Activated B cell treated with CpG ODN at 0.5 μM for 24 hours (primary cell): ENCODE data around the gene TMEM82. TPM values are rescaled to one million over a fixed set of nuclear protein-coding genes. Genes with fewer than 3 reads are reported as not detected.

Experiments
- ATAC-seq: fragments of 200-7000 bp; cut with Tn5 transposase; one replicate; pipeline ENCODE4 v1.10.0; 2021; ENCODE audit warnings: low read depth, mild to moderate bottlenecking, moderate library complexity
- CTCF ChIA-PET: fragments of 350-600 bp; sonication (Branson Sonifier 250); formaldehyde crosslinking; loops from one replicate; lab custom pipeline; 2021; ENCODE audit warnings: antibody characterized with exemption; lab: Charles Lee
- POLR2A ChIA-PET: fragments of 350-600 bp; sonication (Branson Sonifier 250); formaldehyde crosslinking; loops from one replicate; lab custom pipeline; 2021; ENCODE audit warnings: antibody characterized with exemption; lab: Charles Lee
- DNase-seq: peaks from one replicate; pipeline ENCODE4 v3.0.0; 2022
- H3K27ac Mint-ChIP-seq: one replicate; pipeline ENCODE4 v1.8.0; 2020; ENCODE audit warnings: mixed read lengths
- H3K27me3 Mint-ChIP-seq: one replicate; pipeline ENCODE4 v1.8.0; 2021; ENCODE audit warnings: mixed read lengths
- H3K36me3 Mint-ChIP-seq: one replicate; pipeline ENCODE4 v1.8.0; 2021; ENCODE audit warnings: low read depth, mixed read lengths
- H3K4me1 Mint-ChIP-seq: one replicate; pipeline ENCODE4 v1.8.0; 2021; ENCODE audit warnings: mixed read lengths
- H3K4me3 Mint-ChIP-seq: one replicate; pipeline ENCODE4 v1.8.0; 2020; ENCODE audit warnings: mild to moderate bottlenecking, mixed read lengths
- H3K9me3 Mint-ChIP-seq: one replicate; pipeline ENCODE4 v1.8.0; 2020; ENCODE audit warnings: mixed read lengths
- CTCF ChIP-seq: fragments of 200-600 bp; IDR thresholded peaks from one replicate; pipeline ENCODE4 v1.8.0; 2022; ENCODE audit warnings: antibody characterized with exemption, mild to moderate bottlenecking
- intact Hi-C: fragments of 100-400 bp; cut with micrococcal nuclease; formaldehyde crosslinking; loops from one replicate; pipeline ENCODE4 v1.15.1; 2024
- total RNA-seq: library from RNA; stranded (reverse); gene quantifications from 2 replicates; pipeline ENCODE4 v1.2.3, GENCODE V29; 2022

The TMEM82 gene
- total RNA-seq, 1 donor from 2014 or later, result not detected

DNA sequence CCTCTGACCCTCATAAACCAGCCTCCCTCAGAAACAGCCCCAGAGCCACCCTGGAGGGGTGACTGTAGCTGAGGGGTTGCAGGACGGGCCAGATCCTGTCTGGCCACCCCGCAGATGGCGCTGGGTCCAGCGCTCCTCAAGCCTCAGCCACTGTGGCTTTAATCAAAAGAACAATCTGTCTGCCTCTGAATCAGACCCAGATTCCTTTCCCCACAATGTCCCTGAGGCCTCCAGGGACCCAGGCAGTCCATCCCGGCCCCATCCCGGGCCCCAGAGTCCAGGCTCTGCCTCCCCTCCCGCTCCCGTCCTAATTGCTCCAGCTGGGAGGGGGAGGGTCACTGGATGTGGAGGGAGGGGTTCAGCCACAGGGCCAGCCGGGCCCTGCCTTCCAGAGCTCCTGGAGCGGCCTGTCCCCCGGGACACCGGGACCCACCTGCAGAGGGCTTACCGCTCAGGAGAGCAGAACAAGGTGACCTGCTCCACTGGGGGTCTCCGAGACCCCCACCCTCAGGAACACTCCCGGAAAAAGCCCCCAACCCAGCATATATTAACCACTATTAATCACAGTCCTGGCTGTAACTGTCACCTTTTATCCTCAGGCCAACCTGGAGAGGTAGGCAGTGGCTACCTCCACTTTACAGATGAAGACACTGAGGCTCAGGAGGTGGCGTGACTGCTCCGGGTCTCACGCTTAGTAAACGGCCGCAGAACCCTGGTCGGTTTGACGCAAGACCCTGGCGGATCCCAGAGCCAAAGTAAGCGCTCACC is 15.5 kb downstream of the TMEM82 start:
- ChIA-PET POLR2A (no interaction called here), CTCF (no interaction called here)
- ATAC-seq, result no peak
- Mint-ChIP-seq H3K4me1 (peaks cover 18% of the 10 kb centered on the region), H3K27ac (no peak overlapping the region), H3K36me3 (no peaks in the 10 kb centered on the region), H3K27me3 (peaks cover 41% of the 10 kb centered on the region), H3K4me3 (peak overlapping the region; percentile 67), H3K9me3 (no peaks in the 10 kb centered on the region)
- no peak for DNase-seq
- intact Hi-C loops, result no loop called here
- no peak for TF ChIP-seq CTCF

- H3K9me3 Mint-ChIP-seq, result no peaks in the 10 kb centered on the region
- ATAC-seq (no peak), DNase-seq (no peak)
- peak within 1 kb of the TSS; percentile 67 for H3K4me3 Mint-ChIP-seq
- no peak for TF ChIP-seq CTCF
- intact Hi-C loops, result no loop called here
- peaks cover 18% of the 10 kb centered on the region for H3K4me1 Mint-ChIP-seq
- H3K36me3 Mint-ChIP-seq, result no peaks in the 10 kb centered on the region
- ChIA-PET POLR2A (no interaction called here), CTCF (no interaction called here)
- H3K27me3 Mint-ChIP-seq, result peaks cover 42% of the 10 kb centered on the region
- H3K27ac Mint-ChIP-seq, result no peak within 1 kb of the TSS
Measured at GRCh38 chr1:15758343-15758931, 16.1 kb downstream of the TMEM82 start, which contains the start of gene FBLIM1. TSS of gene FBLIM1 (plus strand) at chr1:15758795. CDS start at chr1:15764984, 6,189 bp downstream.

GRCh38 chr1:15758953-15759661 is 16.8 kb downstream of the TMEM82 start:
- Mint-ChIP-seq H3K4me3 (peak overlapping the region; percentile 33), H3K27me3 (peaks cover 46% of the 10 kb centered on the region), H3K27ac (no peak overlapping the region), H3K36me3 (no peaks in the 10 kb centered on the region), H3K9me3 (no peaks in the 10 kb centered on the region), H3K4me1 (peaks cover 18% of the 10 kb centered on the region)
- TF ChIP-seq CTCF, result no peak
- intact Hi-C loops, result no loop called here
- no peak for DNase-seq
- CTCF ChIA-PET, result no interaction called here
- ATAC-seq, result no peak
- POLR2A ChIA-PET, result no interaction called here

- TF ChIP-seq CTCF, result no peak
- ATAC-seq, result no peak
- Mint-ChIP-seq H3K27ac (no peak overlapping the region), H3K4me3 (no peak overlapping the region), H3K4me1 (peaks cover 18% of the 10 kb centered on the region), H3K36me3 (no peaks in the 10 kb centered on the region), H3K27me3 (peaks cover 42% of the 10 kb centered on the region), H3K9me3 (no peaks in the 10 kb centered on the region)
- no peak for DNase-seq
- CTCF ChIA-PET, result interaction anchor here (0.6 kb wide), 1 partner anchor 80 kb away, joined by 3 read pairs; no protein-coding TSS in a partner anchor
- intact Hi-C loops, result no loop called here
- POLR2A ChIA-PET, result no interaction called here
Measured at GRCh38 chr1:15760520-15761211, 18.4 kb downstream of the TMEM82 start.
